ENCODE data around the gene MRPS22. TPM values are rescaled to one million over a fixed set of nuclear protein-coding genes. Genes with fewer than 3 reads are reported as not detected.
A peak's percentile ranks its signal among the peaks of the same experiment; 100 is the strongest.

Gene MRPS22
- total and polyA plus RNA-seq, 12 donors, result 49.8 to 105 (median 83.6) TPM

- 79 to 84% methylated on average over 6 of the region's 6 CpGs for WGBS, 2 donors
- Histone ChIP-seq H3K9me3 (no peaks in the 10 kb centered on the region), H3K27ac (no peak overlapping the region), H3K4me3 (no peak overlapping the region), H3K4me1 (peaks cover 0 to 37% (median 15%) of the 10 kb centered on the region in 9 donors), H3K36me3 (no peaks in the 10 kb centered on the region), H3K27me3 (no peaks in the 10 kb centered on the region)
- ATAC-seq (no peak), DNase-seq (no peak)
- intact Hi-C loops (cut with DNase I), result no loop called here
- no peak for TF ChIP-seq CTCF (IDR thresholded peaks at IDR 0.05)
Measured at GRCh38 chr3:139297588-139298311, 46.1 kb upstream of the MRPS22 start.

GRCh38 chr3:139299261-139300132 lies 44.3 kb upstream of the MRPS22 start:
- ATAC-seq (no peak), DNase-seq (no peak)
- Histone ChIP-seq H3K36me3 (no peaks in the 10 kb centered on the region), H3K27me3 (no peaks in the 10 kb centered on the region), H3K4me1 (peaks cover 0 to 38% (median 15%) of the 10 kb centered on the region in 9 donors), H3K27ac (no peak overlapping the region), H3K9me3 (no peaks in the 10 kb centered on the region), H3K4me3 (no peak overlapping the region)
- WGBS, 2 donors, result 40 to 56% methylated on average over 14 of the region's 14 CpGs
- intact Hi-C loops (cut with DNase I), result no loop called here
- no peak for TF ChIP-seq CTCF (IDR thresholded peaks at IDR 0.05)

- H3K4me3 ChIP-seq, result no peak overlapping the region
- intact Hi-C loops (cut with DNase I), result no loop called here
- no peak overlapping the region for H3K27ac ChIP-seq
- WGBS, 2 donors, result 93 to 95% methylated on average over 3 of the region's 3 CpGs
- H3K9me3 ChIP-seq, result no peaks in the 10 kb centered on the region
- TF ChIP-seq CTCF (IDR thresholded peaks at IDR 0.05), result no peak
- H3K4me1 ChIP-seq, result peaks cover 0 to 31% (median 10%) of the 10 kb centered on the region in 9 donors
- no peaks in the 10 kb centered on the region for H3K36me3 ChIP-seq
- H3K27me3 ChIP-seq, result no peaks in the 10 kb centered on the region
- DNase-seq (no peak), ATAC-seq (no peak)
Measured at GRCh38 chr3:139300416-139300815, 43.4 kb upstream of the MRPS22 start.

GRCh38 chr3:139301183-139301582 lies 42.6 kb upstream of the MRPS22 start:
- Histone ChIP-seq H3K27ac (peak overlapping the region in 1 of 10 donors; percentile 35), H3K27me3 (no peaks in the 10 kb centered on the region), H3K4me1 (peaks cover 0 to 26% (median 9%) of the 10 kb centered on the region in 9 donors), H3K9me3 (no peaks in the 10 kb centered on the region), H3K4me3 (no peak overlapping the region), H3K36me3 (no peaks in the 10 kb centered on the region)
- 80 to 82% methylated on average over 6 of the region's 6 CpGs for WGBS, 2 donors
- intact Hi-C loops (cut with DNase I), result no loop called here
- ATAC-seq, result peak in 6 of 8 donors; percentile 10 to 59 (median 32)
- no peak for TF ChIP-seq CTCF (IDR thresholded peaks at IDR 0.05)
- DNase-seq, result peak in 1 of 2 donors; percentile 21
